Measurements from ENCODE around the gene SLC25A18.

- TF ChIP-seq CTCF (conservative IDR thresholded peaks at IDR 0.05) (no peak; the same call in 1 of the 2 replicates), EZH2 (IDR thresholded peaks at IDR 0.05; ENCODE audit: low read depth) (no peak)
These were observed 75.3 kb downstream of the SLC25A18 start, which contains the start of gene BCL2L13 for GRCh38 chr22:17638432-17639246.

Data from PC-9 (cell line).